ENCODE measurements around the gene RXFP2. TPM values are rescaled to one million over a fixed set of nuclear protein-coding genes. Genes with fewer than 3 reads are reported as not detected.

RXFP2 gene
- total and polyA plus RNA-seq, 2 donors (not counting 3 experiments of a cell fraction or from before 2014, with no cell fraction given) = not detected

- ChIA-PET CTCF (no interaction called here), POLR2A (no interaction called here)
- H3K27ac ChIP-seq (ENCODE audit: insufficient read depth, low read depth, low read length) = no peak overlapping the region
- no peaks in the 10 kb centered on the region for H3K36me3 ChIP-seq (ENCODE audit: control insufficient read depth in 2 of 2, extremely low read depth in 1 of 2, insufficient read depth in 2 of 2, low read length in 2 of 2)
- H3K27me3 ChIP-seq (ENCODE audit: control insufficient read depth in 2 of 2, insufficient read depth in 2 of 2, low read length in 2 of 2) = peaks cover 0 to 8% of the 10 kb centered on the region in 2 experiments
- dilution Hi-C loops (cut with MboI; ENCODE audit: extremely low pct_ligation_motif_present, low sequenced_read_pairs) = no loop called here
- H3K9ac ChIP-seq (replicated peaks; ENCODE audit: extremely low read depth, insufficient read depth, low read length) = no peak overlapping the region
- TF ChIP-seq, protein P1, sequence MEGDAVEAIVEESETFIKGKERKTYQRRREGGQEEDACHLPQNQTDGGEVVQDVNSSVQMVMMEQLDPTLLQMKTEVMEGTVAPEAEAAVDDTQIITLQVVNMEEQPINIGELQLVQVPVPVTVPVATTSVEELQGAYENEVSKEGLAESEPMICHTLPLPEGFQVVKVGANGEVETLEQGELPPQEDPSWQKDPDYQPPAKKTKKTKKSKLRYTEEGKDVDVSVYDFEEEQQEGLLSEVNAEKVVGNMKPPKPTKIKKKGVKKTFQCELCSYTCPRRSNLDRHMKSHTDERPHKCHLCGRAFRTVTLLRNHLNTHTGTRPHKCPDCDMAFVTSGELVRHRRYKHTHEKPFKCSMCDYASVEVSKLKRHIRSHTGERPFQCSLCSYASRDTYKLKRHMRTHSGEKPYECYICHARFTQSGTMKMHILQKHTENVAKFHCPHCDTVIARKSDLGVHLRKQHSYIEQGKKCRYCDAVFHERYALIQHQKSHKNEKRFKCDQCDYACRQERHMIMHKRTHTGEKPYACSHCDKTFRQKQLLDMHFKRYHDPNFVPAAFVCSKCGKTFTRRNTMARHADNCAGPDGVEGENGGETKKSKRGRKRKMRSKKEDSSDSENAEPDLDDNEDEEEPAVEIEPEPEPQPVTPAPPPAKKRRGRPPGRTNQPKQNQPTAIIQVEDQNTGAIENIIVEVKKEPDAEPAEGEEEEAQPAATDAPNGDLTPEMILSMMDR (IDR thresholded peaks at IDR 0.05; ENCODE audit: extremely low read depth in 1 of 2, insufficient read depth in 1 of 2, low read depth in 1 of 2, low read length in 2 of 2) = no peak
- TF ChIP-seq EZH2 (IDR thresholded peaks at IDR 0.05; ENCODE audit: borderline replicate concordance, low read depth, low read length, severe bottlenecking) (no peak), FOS (IDR thresholded peaks at IDR 0.05; ENCODE audit: borderline replicate concordance, insufficient read depth, low read length) (no peak), POLR2AphosphoS5 (IDR thresholded peaks at IDR 0.05; ENCODE audit: insufficient read depth, low read depth, low read length) (no peak), GATA2 (IDR thresholded peaks at IDR 0.05; ENCODE audit: insufficient read depth, insufficient read length, low read depth, low read length) (no peak), POLR2A (IDR thresholded peaks at IDR 0.05; ENCODE audit: low read depth, low read length) (no peak), MYC (IDR thresholded peaks at IDR 0.05; ENCODE audit: low read depth, low read length) (no peak), JUN (IDR thresholded peaks at IDR 0.05; ENCODE audit: borderline replicate concordance, insufficient read depth, insufficient read length, low read depth) (no peak)
- TF ChIP-seq, protein P2, sequence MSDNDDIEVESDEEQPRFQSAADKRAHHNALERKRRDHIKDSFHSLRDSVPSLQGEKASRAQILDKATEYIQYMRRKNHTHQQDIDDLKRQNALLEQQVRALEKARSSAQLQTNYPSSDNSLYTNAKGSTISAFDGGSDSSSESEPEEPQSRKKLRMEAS (IDR thresholded peaks at IDR 0.05; ENCODE audit: insufficient read depth, insufficient read length) = no peak
- no peak for FAIRE-seq
- peaks cover 15% of the 10 kb centered on the region for H3K4me1 ChIP-seq (ENCODE audit: control insufficient read depth, extremely low read depth, insufficient read depth, low read length)
- DNase-seq (ENCODE audit: low read depth, low spot score) = no peak
- H2AFZ ChIP-seq (ENCODE audit: low read depth, low read length) = no peak overlapping the region
- H3K9me3 ChIP-seq (replicated peaks; ENCODE audit: control insufficient read depth, insufficient read depth, low read length) = no peaks in the 10 kb centered on the region
- no peaks in the 10 kb centered on the region for H3K9me1 ChIP-seq (replicated peaks; ENCODE audit: control insufficient read depth, extremely low read depth, insufficient read depth, low read length)
- H4K20me1 ChIP-seq (replicated peaks; ENCODE audit: control insufficient read depth, extremely low read depth, insufficient read depth, low read length) = no peaks in the 10 kb centered on the region
- intact Hi-C loops (cut with micrococcal nuclease) = no loop called here
- no peak overlapping the region for H3K4me3 ChIP-seq (replicated peaks in 1 of 3; ENCODE audit: insufficient read depth in 1 of 3, low read depth in 1 of 3, low read length in 3 of 3)
- no peaks in the 10 kb centered on the region for H3K79me2 ChIP-seq (ENCODE audit: control insufficient read depth, insufficient read depth, low read length)
- no peak overlapping the region for H3K4me2 ChIP-seq (ENCODE audit: insufficient read depth, low read length)
- BruUV-seq (replicated peaks) = no TSS peak
These were observed 35.8 kb downstream of the RXFP2 start for GRCh38 chr13:31775148-31775547.

Data from endothelial cell of umbilical vein (primary cell).